ENCODE measurements around the gene MDFIC.

Gene MDFIC

DNA sequence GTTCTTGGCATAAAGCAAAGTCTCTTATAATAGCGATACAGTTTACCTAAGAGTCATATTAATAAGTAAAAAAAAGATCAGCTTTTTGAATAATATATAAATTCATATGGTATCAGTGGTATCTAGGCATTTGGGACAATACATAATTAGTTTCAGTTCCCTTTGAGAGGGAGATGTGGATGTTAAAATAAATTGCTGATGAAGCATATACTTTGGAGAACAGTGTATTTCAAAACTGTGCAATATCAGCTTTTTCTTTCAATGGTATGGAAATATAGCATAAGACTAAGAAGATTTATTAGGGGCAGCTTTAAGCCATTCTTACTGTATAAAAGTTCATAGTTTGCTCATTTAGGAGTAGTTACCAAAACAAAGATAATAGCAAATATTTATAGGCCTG is 35.5 kb downstream of the MDFIC start:
- no peak for DNase-seq

DNA sequence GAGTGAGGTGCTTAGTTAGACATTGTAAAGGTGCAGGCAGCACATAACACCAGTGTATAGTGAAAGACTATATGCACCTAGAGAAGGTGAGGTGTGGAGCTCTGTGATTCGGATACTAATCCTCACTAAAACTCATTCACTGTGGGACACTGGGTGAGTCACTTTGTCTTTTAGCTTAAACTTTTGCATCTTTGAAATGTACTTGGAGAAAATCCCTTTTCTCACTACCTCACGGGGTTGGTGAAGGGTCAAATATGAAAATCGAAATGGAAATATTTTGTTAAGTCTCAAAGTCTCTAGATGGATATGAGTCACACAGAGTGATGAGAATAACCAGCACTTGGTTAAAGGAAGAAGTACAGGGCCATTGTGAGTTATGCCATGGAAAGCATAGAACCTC is 38.0 kb downstream of the MDFIC start:
- DNase-seq: no peak

DNA sequence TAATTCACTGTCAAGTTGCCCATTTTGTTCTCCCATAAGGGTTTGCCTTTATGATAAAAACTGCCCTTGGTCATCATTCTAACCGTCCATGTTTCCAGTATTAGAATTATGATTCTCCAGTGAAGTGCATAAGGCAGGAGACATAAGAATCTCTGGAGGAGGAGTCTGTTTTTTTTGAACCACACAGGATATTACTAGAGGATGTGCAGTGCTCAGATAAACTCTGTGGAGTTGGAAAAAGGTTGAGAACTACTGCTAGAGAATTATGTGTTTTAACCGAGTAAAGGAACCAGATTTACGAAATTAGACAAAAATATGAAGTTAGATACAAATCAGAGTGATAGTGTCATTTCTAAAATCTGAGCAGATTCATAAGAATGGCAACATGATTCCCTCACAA is 40.5 kb downstream of the MDFIC start:
- no peak for DNase-seq

DNA sequence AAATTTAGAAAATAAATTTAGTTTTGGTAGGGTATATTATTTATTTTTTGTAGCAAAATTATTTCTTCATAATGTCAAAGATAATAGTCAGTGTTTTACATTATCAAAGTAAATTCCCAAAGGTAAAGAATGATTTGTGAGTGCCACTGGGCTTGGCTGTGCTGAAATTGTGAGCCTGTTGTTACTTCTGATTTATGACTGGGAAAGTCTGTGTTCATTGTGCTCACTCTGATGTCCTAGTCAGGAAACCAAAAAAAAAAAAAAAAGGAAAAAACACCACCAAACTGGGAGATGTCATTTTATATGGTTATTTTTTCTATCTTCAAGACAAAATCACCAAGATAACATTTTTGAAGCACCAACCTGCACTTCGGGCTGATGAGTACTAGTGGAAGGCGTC is 44.3 kb downstream of the MDFIC start:
- DNase-seq: no peak

DNA sequence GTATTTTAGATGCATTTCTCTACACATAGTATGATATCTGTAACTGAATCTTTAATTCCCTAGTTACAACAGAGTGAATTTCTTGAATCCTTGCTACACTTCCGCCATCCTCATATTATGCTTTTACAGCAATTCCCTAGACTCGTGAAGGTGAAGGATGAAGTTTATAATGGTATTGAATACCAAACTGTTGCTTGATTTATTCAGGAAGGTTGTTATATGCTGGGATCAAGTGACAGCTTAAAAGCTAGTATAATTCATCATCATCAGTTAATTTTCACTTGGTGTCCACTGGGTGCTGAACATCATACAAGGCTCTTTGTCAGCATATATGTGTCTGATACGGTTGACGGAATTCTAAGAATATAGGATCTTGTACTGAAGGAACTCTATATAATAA is 47.2 kb downstream of the MDFIC start:
- no peak for DNase-seq

DNA sequence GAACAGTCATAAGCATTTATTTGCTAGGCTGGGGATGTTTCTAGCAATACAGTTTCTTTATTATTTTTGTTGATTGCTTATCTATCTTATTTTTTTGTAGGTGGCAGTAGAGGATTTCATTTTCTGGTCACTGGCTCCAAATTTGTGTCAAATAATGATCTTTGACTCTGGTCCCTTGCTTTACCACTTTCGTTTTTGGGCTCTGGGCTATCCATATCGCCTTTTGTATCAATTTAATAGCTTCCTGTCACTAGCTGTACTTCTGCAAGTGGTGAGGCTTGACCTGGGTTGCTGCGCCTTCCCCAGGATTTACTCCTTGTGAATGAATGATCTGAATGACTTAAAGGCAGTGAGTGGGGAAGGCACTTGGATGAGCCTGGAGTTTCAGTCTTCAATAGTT is 48.4 kb downstream of the MDFIC start:
- DNase-seq: no peak

DNA sequence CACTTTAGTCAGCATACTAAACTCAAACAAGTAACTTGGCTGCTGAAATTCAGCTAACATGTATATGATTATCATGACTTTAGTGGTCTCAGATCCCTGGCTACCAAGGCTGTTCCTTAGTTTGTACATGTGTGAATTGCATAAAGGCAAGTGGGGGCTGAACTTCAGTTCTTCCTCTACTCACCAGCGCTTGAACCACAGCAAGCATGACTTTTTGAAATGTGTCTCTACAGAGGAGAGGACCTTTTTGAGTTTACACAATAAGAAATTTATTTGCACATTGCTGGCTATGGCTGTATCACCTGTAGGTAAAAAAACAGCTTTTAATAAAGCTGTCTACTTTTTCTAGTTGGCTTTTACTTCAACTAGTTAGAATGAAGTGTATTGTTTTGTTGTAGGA is 48.8 kb downstream of the MDFIC start:
- no peak for DNase-seq

DNA sequence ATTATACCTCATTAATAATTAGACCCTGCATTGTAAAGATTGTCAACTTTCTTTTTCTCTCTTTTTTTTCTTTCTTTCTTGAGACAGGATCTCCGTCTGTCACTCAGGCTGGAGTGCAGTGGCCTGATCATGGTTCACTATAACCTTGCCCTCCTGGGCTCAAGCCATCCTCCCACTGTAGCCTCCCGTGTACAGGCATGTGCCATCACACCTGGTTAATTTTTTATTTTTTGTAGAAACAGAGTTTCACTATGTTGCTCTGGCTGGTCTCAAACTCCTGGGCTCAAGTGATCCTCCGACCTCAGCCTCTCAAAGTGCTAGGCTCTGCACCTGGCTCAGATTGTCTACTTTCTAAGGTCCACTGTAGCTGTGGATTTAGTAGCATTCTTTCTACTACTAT is 50.7 kb downstream of the MDFIC start:
- DNase-seq: no peak

DNA sequence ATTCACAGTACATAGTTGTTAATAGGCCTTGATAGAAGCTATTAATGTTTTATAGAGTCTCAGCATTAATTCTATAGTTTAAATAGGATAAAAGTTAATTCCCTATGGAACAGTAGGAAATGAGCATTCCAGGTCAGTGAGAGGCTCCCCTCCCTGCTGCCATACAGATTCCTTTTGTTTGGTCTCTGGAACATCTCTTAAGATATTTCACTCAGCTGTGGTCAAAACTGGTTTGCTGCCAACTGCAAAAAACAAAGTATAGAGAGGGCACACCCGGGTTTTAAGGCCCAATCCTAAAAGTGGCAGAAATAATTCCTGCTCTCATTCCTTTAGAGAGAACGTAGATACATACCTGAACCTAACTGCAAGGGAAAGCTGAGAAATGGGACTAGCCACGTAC is 51.3 kb downstream of the MDFIC start:
- no peak for DNase-seq

DNA sequence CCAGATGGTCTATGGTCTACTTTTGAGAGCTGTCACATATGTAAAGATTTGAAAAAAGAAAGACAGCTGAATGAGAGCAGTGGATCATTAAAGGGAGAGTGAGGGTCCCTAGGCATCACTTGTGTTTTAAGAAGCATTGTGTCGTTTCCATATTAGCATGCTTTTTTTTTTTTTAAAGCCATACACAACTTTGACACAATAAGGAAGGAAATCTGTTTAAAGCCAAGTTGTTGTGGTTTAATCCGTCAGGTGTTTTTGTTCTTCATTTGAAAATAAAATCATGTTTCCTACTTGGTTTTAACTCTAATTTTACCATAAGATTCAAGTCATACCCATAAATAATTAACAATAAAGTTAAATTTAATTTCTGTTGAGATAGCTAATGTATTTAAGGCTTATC is 53.5 kb downstream of the MDFIC start:
- DNase-seq: no peak

DNA sequence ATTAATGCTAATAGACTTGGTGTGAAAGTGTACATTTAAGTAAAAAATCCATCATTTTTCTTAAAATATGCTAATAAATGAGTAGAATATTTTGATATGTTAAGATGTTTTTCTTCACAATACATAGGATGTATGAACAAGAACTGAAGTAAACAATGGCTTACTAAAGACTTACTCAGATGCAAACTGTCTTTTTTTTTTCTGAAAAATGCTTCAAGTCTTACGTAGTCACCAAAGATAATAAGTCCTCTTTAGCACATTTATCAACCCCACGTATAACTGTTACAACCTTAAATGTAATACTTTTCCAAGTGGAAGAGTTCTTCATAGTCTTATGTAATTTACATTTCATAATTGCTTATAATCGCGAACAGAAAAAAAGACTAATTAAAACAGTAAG is 54.8 kb downstream of the MDFIC start:
- no peak for DNase-seq

DNA sequence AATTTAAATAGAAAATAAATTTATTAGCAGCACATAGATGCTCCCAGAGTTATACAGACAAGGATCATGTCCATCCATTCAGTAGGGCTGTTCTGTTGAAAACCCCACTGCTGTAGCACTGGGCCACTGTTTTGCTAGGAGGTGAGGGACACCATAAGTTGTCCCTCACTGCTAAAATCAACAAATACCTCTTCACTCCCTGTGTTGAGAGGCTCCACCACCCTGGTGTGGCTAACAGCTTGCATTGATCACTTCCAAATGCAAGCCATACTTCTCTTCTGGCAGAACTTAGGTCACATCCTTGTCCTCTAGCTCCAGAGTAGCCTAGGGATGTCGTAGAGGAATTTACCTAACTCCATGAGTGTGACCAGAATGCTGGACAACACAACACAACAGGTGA is 55.4 kb downstream of the MDFIC start:
- DNase-seq: no peak

DNA sequence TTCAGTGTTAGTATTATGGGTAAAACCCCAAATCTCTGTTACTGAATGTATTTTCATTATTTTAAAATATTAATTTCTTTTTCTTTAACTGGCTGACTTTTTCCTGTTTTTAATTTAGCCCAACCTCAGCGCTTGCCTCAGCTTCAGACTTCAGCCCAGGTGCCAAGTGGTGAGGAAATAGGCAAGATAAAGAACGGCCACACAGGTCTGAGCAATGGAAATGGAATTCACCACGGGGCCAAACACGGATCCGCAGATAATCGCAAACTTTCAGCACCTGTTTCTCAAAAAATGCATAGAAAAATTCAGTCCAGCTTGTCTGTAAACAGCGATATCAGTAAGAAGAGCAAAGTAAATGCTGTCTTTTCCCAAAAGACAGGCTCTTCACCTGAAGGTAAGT is 57.5 kb downstream of the MDFIC start:
- DNase-seq: no peak

DNA sequence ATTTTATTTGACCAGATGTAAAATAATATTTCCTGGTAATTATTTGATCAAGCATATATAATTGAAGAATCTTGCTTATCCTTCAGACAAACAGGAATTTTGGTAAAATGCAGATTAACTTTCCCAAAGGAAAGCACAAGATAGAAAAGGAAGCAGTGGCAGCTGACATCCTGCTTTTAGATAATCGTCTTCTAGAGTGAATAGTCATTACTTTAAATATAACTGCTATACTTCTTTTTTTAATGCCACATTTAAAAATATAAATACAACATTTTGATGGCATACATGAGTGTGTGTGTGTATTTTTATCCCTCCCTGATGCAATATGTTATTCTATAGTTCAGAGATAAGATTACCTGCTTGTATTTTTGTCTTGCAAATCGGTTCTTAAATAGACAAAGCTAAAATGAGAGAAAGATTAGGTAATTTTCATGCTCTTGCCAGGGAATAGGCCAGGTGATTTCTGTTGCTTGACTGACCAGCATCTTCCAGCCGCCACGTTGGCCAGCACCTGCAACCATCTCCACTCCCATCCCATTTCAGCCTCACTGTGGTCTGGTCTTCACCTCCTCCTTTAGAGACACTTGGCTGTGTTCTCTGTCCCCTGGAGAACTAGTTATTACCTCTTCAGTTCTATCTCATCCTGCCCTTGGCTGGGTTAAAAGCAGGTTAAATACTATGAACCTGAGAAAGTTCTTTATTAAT is 58.1 kb downstream of the MDFIC start:
- no peak for DNase-seq

DNA sequence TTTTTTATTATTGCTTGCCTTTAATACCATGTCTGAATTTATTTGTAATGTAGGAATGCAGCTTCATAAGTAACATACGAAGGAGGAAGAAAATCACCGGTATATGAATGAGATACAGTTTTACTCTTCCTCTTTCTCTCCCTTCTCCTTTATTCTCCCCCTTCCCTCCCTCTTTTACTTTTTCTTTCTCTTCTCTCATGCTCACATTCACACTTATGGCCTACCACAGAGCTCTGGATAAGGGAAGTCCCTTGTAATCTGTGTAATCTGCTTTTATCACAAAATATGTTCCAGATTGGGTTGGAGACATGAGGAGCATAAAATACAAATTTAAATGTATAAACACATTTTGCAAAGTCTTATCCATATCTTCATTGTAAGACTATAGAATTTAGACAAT is 59.4 kb downstream of the MDFIC start:
- DNase-seq: no peak

DNA sequence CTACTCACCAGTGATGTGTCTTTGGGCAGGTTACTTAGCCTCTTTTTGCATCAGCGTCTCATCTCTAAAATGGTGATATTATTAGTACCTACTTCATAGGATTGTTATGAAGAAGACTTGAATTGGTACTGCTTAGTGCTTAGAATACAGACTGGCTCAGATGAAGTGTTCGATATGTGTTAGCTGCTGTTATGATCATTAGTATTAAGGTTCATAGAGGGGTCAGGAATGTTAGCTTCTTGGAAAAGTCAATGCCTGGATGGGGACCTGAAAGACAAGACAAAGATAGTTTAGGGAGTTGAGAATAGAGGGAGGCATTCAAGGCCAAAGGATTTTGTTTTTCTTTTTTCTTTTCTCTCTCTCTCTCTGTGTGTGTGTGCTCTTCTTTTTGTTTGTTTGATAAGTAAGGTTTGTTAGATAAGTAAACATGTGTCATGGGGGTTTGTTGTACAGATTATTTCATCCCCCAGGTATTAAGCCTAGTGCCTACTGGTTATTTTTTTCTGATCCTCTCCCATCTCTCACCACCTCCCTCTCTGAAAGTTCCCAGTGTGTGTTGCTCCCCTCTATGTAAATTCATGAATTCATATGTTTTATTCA is 63.3 kb downstream of the MDFIC start:
- no peak for DNase-seq

DNA sequence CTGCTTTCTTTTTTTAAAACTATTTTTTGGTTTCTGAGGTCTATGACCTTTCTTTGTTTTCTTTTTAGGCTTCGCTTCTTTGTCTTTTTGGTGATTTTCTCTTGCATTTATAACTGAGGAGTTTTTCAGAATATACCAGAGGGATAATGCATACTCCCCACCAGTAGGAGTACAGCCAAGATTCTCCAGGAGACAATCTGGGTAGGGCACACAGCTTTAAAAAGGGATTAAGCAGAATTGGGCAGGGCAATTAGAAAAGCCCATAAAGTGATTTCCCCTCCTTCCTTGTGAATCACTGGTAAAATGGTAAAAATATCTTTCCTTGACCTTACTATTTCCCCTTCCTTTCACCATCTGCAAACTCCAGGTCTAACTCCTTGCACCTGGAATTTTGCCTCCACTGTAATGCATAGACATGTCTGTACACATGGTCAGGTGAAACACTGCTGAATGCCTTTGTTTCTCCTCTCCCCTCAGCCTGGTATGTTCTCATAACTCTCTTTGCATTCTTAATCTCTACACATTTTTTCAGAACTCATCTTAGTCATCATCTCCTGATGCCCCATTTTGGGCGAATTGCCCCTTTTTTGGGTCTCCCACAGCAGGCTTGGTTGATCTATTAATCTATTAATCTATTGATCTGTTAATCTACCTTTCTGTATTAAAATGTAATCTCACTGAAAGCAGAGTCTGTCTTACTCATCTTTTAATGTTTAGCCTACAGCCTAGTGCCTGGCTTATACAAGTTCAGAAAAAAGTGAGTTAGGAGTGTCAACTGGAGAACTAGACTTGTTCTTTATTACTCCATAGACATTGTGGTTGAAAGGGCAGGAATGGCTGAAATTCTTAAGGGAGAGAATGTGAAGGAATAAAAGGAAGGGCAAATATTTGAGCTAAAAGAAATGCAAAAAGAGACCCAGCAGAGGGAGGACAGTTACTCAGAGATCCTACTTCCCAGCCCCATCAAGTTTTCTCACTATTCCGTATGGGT is 64.6 kb downstream of the MDFIC start:
- DNase-seq: no peak

DNA sequence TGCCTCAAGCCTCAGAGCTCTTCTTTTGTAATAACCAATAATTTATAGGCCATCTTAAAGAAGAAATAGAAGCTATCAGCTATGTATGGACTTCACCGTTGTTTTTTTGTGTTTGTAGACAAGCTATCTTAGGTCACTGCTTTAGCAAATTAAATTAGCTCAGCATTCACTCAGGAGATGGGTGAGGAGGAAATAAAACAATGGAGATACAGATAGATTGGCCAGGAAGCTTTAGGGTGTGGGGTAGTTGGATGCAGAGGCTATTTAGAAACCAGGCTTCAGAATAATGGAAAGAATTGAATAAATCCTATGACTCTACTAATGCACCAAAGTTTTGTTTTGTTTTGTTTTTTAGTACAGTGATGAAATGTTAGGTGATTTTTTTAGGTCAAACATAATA is 66.1 kb downstream of the MDFIC start:
- no peak for DNase-seq

DNA sequence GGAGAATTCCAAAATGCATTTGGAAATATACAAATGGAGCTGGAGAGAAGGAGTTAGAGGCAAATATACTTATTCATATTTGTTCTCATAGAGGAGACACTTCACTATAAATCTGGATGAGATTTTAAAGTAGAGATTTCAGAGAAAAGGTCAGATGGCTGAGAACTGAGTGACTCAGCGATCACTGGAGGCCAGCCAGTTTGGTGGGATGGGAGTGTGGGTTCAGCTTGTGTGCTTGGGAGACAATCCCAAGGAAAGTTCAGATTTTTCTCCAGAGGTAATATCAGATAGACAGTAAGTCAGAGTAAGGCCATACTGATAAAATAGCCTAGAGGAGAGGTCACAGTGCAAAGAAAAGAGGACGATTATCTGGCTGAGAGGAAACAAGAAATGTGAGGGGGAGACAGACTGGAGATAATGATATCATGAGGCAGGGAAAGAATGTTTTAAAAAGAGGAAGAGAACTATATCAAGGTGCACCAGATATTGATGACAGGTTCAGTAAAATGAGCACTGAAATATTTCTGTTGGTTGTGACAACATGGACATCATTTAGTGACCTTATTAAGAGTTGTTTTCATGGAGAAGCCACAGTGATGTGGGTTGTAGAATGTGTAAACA is 67.0 kb downstream of the MDFIC start:
- no peak for DNase-seq

DNA sequence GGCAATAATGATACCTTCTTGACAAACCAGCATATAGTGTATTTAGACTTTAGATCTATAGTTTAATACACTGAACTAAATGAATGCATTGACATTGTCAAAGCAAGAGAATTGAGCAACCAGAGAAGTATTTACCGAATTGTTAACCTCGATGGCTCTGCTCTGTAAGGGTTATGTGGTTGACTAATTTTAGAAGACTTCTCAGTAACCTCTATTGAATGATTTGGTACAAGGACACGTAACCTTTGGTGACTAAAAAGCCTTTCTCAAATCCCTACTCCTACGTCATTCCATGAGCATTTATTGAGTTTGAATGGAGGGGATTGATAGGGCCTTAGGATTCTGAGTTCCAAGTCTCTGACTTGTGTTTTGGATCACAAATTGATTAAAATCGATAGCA is 67.6 kb downstream of the MDFIC start:
- DNase-seq: no peak

DNA sequence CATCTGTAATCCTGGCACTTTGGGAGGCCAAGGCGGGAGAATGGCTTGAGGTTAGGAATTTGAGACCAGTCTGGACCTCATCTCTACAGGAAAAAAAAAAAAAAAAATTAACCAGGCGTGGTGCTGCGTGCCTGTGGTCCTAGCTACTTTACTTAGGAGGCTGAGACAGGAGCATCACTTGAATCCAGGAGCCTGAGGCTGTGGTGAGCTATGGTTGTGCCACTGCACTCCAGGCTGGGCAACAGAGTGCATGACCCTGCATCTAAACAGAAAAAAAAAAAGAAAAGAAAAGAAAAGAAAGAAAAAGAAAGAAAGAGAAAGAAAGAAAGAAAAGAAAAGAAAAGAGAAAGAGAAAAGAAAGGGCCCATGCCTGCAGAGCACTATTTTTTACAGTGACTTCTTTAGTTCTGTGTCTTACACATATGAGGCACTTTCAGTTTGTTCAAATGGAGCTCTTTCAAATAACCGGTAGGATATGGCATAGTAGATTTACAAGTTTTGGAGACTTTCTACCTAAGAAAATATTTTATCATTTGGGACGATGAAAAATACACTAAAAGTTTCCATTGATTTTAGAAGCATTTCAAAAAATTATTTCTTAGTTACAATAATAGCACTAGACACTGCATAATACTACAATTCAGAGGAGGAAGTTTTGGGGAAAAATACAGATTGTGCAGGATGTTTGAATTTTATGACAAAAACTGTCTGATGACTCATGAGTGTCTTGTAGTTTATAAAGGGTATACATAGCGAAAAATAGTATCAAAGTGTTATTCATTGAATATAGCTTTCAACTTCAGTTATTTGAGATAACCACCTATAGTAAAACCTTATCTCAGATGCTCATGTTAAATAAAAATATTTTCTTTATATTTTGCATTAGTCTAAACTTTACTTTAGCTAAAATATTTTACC is 75.9 kb downstream of the MDFIC start:
- DNase-seq: no peak

DNA sequence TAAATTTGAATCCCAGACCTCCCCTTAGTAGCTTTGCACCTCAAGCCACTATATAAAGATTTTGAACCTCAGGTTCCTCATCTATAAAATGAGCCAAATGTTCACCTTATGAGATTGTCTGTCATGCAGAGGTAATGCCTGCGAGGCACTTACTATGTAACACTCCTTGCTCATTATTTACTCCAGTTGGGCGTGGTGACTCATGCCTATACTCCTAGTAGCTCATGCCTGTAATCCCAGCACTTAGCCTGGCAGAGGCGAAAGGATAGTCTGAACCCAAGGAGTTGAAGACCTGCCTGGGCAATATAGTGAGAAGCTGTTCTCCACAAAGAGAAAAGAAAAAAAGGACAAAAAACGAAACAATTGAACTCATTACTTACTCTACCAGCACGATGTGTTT is 82.2 kb downstream of the MDFIC start:
- DNase-seq: no peak

Data from KG1 (cell line).